GM23338 (cell line): ENCODE results near the gene KRT85. TPM values are rescaled to one million over a fixed set of nuclear protein-coding genes. Genes with fewer than 3 reads are reported as not detected.

ENCODE experiments used
- ATAC-seq: fragments of 200-7000 bp; cut with Tn5 transposase; 3 replicates; pipeline ENCODE4 v1.9.1; 2020
- DNase-seq: peaks from one replicate; pipeline ENCODE4 v3.0.0-alpha.2; 2015; ENCODE audit warnings: low spot score
- H2AFZ ChIP-seq: fragments of 200-600 bp; sonication (generic); 2 replicates; pipeline ENCODE4 v1.8.0; 2016; ENCODE audit warnings: antibody characterized with exemption, mild to moderate bottlenecking, moderate library complexity
- H3F3A ChIP-seq: fragments of 200-600 bp; sonication (generic); replicated peaks from 2 replicates; pipeline ENCODE4 v1.8.0; 2017; ENCODE audit warnings: antibody characterized with exemption, mixed run types, low read depth
- H3K27ac ChIP-seq: fragments of 200-600 bp; sonication (generic); 2 replicates; pipeline ENCODE4 v1.6.1; 2016; ENCODE audit warnings: low read depth
- H3K27me3 ChIP-seq: fragments of 200-600 bp; sonication (generic); 2 replicates; pipeline ENCODE4 v1.8.0; 2016; ENCODE audit warnings: mild to moderate bottlenecking, mixed run types, moderate library complexity; ENCODE audit not compliant: insufficient read depth
- H3K36me3 ChIP-seq: fragments of 200-600 bp; sonication (generic); 2 replicates; pipeline ENCODE4 v1.8.0; 2016; ENCODE audit warnings: mild to moderate bottlenecking; ENCODE audit not compliant: insufficient read depth
- H3K4me1 ChIP-seq: fragments of 200-600 bp; sonication (generic); 2 replicates; pipeline ENCODE4 v1.8.0; 2016; ENCODE audit warnings: mild to moderate bottlenecking, moderate library complexity; ENCODE audit not compliant: insufficient read depth
- H3K4me2 ChIP-seq: fragments of 200-600 bp; sonication (generic); 2 replicates; pipeline ENCODE4 v1.7.1; 2017; ENCODE audit warnings: mixed run types
- H3K4me3 ChIP-seq: fragments of 200-600 bp; sonication (generic); 2 replicates; pipeline ENCODE4 v1.6.1; 2016; ENCODE audit warnings: mixed run types
- H3K79me2 ChIP-seq: fragments of 200-600 bp; sonication (generic); replicated peaks from 2 replicates; pipeline ENCODE4 v1.8.0; 2017; ENCODE audit warnings: mild to moderate bottlenecking; ENCODE audit not compliant: insufficient read depth
- H3K9me2 ChIP-seq: fragments of 200-600 bp; sonication (generic); 2 replicates; pipeline ENCODE4 v1.8.0; 2017; ENCODE audit not compliant: insufficient read depth
- H4K20me1 ChIP-seq: fragments of 200-600 bp; sonication (generic); replicated peaks from 2 replicates; pipeline ENCODE4 v1.8.0; 2017; ENCODE audit warnings: mild to moderate bottlenecking; ENCODE audit not compliant: insufficient read depth
- H3K27ac Mint-ChIP-seq: 2 replicates; pipeline ENCODE4 v1.8.0; 2020; ENCODE audit warnings: inconsistent platforms, mild to moderate bottlenecking, moderate library complexity, mixed read lengths
- H3K27me3 Mint-ChIP-seq: 3 replicates; pipeline ENCODE4 v1.8.0; 2022; ENCODE audit warnings: low read depth, mild to moderate bottlenecking, moderate library complexity, mixed read lengths, inconsistent platforms; ENCODE audit not compliant: insufficient read depth, poor library complexity
- H3K36me3 Mint-ChIP-seq: 3 replicates; pipeline ENCODE4 v1.8.0; 2021; ENCODE audit warnings: low read depth, mild to moderate bottlenecking, inconsistent platforms, moderate library complexity, mixed read lengths
- H3K4me1 Mint-ChIP-seq: 3 replicates; pipeline ENCODE4 v1.8.0; 2020; ENCODE audit warnings: mild to moderate bottlenecking, inconsistent platforms, mixed read lengths
- H3K4me3 Mint-ChIP-seq: 3 replicates; pipeline ENCODE4 v1.8.0; 2021; ENCODE audit warnings: moderate library complexity, mild to moderate bottlenecking, inconsistent platforms, mixed read lengths
- H3K9me3 Mint-ChIP-seq: 3 replicates; pipeline ENCODE4 v1.8.0; 2020; ENCODE audit warnings: moderate library complexity, mild to moderate bottlenecking, inconsistent platforms, mixed read lengths
- CTCF ChIP-seq, 2 experiments: fragments of 200-600 bp in 1 of 2; sonication (generic) in 1 of 2; conservative IDR thresholded peaks; 2 replicates each; pipeline versions ENCODE4 v1.5.1 to v1.6.1; 2016 to 2017; ENCODE audit warnings: antibody characterized with exemption in 2 of 2, low read depth in 2 of 2, mild to moderate bottlenecking in 2 of 2, moderate library complexity in 1 of 2
- ETS1 ChIP-seq: IDR thresholded peaks from 2 replicates; pipeline ENCODE4 v1.6.1; 2016; ENCODE audit warnings: antibody characterized with exemption
- NANOG ChIP-seq: IDR thresholded peaks from 2 replicates; pipeline ENCODE4 v1.6.1; 2016; ENCODE audit warnings: antibody characterized with exemption, borderline replicate concordance
- ZNF114 ChIP-seq: fragments of 250-450 bp; sonication (Bioruptor Pico); IDR thresholded peaks from 2 replicates; pipeline ENCODE4 v1.5.0; 2020; ENCODE audit warnings: mild to moderate bottlenecking, moderate library complexity
- ZNF331 ChIP-seq: fragments of 250-450 bp; sonication (Bioruptor Pico); IDR thresholded peaks from 2 replicates; pipeline ENCODE4 v1.5.0; 2020; ENCODE audit warnings: low read depth, mild to moderate bottlenecking, moderate library complexity
- polyA plus RNA-seq: library from polyadenylated mRNA; unstranded; fragments of >200 nt; fragmentation: Nextera tagmentation; extraction: Ambion mirVana; gene quantifications from 2 replicates; pipeline ENCODE4 v1.2.1, GENCODE V29; 2016
- total RNA-seq: library from RNA; depleted of rRNA; stranded (reverse); fragments of >200 nt; shearing (Covaris generic); gene quantifications from 2 replicates; pipeline ENCODE4 v1.2.3, GENCODE V29; 2014
- TF ChIP-seq, protein P1 (sequence below): fragments of 250-450 bp; sonication (Bioruptor Pico); IDR thresholded peaks from 2 replicates; pipeline ENCODE4 v1.5.0; 2020; ENCODE audit warnings: mild to moderate bottlenecking, moderate library complexity

KRT85 gene
- total and polyA plus RNA-seq, 2 experiments from 2014 or later: not detected

GRCh38 chr12:52313926-52314325 lies 53.4 kb downstream of the KRT85 start (continued):
- TF ChIP-seq, protein P1, sequence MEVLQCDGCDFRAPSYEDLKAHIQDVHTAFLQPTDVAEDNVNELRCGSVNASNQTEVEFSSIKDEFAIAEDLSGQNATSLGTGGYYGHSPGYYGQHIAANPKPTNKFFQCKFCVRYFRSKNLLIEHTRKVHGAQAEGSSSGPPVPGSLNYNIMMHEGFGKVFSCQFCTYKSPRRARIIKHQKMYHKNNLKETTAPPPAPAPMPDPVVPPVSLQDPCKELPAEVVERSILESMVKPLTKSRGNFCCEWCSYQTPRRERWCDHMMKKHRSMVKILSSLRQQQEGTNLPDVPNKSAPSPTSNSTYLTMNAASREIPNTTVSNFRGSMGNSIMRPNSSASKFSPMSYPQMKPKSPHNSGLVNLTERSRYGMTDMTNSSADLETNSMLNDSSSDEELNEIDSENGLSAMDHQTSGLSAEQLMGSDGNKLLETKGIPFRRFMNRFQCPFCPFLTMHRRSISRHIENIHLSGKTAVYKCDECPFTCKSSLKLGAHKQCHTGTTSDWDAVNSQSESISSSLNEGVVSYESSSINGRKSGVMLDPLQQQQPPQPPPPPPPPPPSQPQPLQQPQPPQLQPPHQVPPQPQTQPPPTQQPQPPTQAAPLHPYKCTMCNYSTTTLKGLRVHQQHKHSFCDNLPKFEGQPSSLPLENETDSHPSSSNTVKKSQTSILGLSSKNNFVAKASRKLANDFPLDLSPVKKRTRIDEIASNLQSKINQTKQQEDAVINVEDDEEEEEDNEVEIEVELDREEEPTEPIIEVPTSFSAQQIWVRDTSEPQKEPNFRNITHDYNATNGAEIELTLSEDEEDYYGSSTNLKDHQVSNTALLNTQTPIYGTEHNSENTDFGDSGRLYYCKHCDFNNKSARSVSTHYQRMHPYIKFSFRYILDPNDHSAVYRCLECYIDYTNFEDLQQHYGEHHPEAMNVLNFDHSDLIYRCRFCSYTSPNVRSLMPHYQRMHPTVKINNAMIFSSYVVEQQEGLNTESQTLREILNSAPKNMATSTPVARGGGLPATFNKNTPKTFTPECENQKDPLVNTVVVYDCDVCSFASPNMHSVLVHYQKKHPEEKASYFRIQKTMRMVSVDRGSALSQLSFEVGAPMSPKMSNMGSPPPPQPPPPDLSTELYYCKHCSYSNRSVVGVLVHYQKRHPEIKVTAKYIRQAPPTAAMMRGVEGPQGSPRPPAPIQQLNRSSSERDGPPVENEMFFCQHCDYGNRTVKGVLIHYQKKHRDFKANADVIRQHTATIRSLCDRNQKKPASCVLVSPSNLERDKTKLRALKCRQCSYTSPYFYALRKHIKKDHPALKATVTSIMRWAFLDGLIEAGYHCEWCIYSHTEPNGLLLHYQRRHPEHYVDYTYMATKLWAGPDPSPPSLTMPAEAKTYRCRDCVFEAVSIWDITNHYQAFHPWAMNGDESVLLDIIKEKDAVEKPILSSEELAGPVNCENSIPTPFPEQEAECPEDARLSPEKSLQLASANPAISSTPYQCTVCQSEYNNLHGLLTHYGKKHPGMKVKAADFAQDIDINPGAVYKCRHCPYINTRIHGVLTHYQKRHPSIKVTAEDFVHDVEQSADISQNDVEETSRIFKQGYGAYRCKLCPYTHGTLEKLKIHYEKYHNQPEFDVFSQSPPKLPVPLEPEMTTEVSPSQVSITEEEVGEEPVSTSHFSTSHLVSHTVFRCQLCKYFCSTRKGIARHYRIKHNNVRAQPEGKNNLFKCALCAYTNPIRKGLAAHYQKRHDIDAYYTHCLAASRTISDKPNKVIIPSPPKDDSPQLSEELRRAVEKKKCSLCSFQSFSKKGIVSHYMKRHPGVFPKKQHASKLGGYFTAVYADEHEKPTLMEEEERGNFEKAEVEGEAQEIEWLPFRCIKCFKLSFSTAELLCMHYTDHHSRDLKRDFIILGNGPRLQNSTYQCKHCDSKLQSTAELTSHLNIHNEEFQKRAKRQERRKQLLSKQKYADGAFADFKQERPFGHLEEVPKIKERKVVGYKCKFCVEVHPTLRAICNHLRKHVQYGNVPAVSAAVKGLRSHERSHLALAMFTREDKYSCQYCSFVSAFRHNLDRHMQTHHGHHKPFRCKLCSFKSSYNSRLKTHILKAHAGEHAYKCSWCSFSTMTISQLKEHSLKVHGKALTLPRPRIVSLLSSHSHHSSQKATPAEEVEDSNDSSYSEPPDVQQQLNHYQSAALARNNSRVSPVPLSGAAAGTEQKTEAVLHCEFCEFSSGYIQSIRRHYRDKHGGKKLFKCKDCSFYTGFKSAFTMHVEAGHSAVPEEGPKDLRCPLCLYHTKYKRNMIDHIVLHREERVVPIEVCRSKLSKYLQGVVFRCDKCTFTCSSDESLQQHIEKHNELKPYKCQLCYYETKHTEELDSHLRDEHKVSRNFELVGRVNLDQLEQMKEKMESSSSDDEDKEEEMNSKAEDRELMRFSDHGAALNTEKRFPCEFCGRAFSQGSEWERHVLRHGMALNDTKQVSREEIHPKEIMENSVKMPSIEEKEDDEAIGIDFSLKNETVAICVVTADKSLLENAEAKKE: no peak
- no peak for TF ChIP-seq ETS1

- Histone ChIP-seq H3K9me2 (no peaks in the 10 kb centered on the region), H3K79me2 (no peaks in the 10 kb centered on the region), H3K36me3 (no peaks in the 10 kb centered on the region), H3K4me2 (no peak overlapping the region), H3F3A (no peaks in the 10 kb centered on the region), H2AFZ (no peak overlapping the region), H4K20me1 (no peaks in the 10 kb centered on the region), H3K4me3 (no peak overlapping the region), H3K4me1 (peaks cover 7% of the 10 kb centered on the region), H3K27ac (no peak overlapping the region), H3K27me3 (peaks cover 22% of the 10 kb centered on the region)
- Mint-ChIP-seq H3K4me3 (no peak overlapping the region), H3K36me3 (no peaks in the 10 kb centered on the region; the same call in 2 of the 3 replicates), H3K27me3 (peaks cover 22% of the 10 kb centered on the region), H3K9me3 (no peaks in the 10 kb centered on the region), H3K4me1 (peaks cover 8% of the 10 kb centered on the region; the same call in 2 of the 3 replicates), H3K27ac (no peak overlapping the region)
- DNase-seq: no peak
- ATAC-seq: no peak
- TF ChIP-seq NANOG (no peak), ZNF114 (CRISPR knock-in tag) (no peak), ETS1 (no peak), ZNF331 (CRISPR knock-in tag) (no peak), CTCF (conservative IDR thresholded peaks at IDR 0.05; ENCODE audit: low read depth in 2 of 2) (no peak)
Measured at GRCh38 chr12:52313461-52313860, 53.8 kb downstream of the KRT85 start.
